Measurements from ENCODE around the gene STOX2.

DNA sequence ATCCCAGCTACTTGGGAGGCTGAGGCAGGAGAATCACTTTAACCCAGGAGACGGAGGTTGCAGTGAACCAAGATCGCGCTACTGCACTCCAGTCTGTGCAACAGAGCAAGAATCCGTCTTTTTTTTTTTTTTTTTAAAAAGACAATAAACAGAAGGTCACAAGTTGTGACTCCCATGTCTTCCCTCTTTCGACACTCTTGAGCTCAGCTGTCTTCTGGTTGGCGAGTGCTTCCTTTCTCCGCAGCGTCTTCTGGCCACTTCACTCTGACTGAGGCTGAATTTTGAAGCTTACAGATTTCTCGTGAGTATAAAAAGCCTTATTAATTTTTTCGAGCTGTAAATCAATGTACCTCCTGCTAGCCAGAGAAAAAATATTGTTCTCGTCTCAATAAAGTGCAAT lies 124.9 kb downstream of the STOX2 start:
- no peak for TF ChIP-seq TAF1 (IDR thresholded peaks at IDR 0.05; ENCODE audit: low read depth)
- TF ChIP-seq, protein P1, sequence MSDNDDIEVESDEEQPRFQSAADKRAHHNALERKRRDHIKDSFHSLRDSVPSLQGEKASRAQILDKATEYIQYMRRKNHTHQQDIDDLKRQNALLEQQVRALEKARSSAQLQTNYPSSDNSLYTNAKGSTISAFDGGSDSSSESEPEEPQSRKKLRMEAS (IDR thresholded peaks at IDR 0.05), result no peak

Data from Ishikawa (cell line).